ENCODE measurements around the gene PIK3R5. TPM values are rescaled to one million over a fixed set of nuclear protein-coding genes. Genes with fewer than 3 reads are reported as not detected.

The PIK3R5 gene
- total RNA-seq, 2 donors from 2014 or later = 3.2 to 10.4 TPM

GRCh38 chr17:9003355-9004131 lies 38.0 kb upstream of the PIK3R5 start:
- DNase-seq (ENCODE audit: low spot score) = no peak
- TF ChIP-seq POLR2A (IDR thresholded peaks at IDR 0.05) (no peak), CTCF (IDR thresholded peaks at IDR 0.05) (no peak), POLR2AphosphoS5 (IDR thresholded peaks at IDR 0.05) (no peak)
- H3K27ac ChIP-seq = no peak overlapping the region
- 6% methylated on average over 70 of the region's 90 CpGs for WGBS
- H3K4me3 ChIP-seq = peak overlapping the region; percentile 28 to 49
- no peaks in the 10 kb centered on the region for H3K9me3 ChIP-seq
- H3K27me3 ChIP-seq (replicated peaks; ENCODE audit: insufficient read depth) = no peaks in the 10 kb centered on the region
- no peaks in the 10 kb centered on the region for H3K4me1 ChIP-seq (replicated peaks)
- no peaks in the 10 kb centered on the region for H3K36me3 ChIP-seq
- intact Hi-C loops (cut with DNase I) = no loop called here

DNA sequence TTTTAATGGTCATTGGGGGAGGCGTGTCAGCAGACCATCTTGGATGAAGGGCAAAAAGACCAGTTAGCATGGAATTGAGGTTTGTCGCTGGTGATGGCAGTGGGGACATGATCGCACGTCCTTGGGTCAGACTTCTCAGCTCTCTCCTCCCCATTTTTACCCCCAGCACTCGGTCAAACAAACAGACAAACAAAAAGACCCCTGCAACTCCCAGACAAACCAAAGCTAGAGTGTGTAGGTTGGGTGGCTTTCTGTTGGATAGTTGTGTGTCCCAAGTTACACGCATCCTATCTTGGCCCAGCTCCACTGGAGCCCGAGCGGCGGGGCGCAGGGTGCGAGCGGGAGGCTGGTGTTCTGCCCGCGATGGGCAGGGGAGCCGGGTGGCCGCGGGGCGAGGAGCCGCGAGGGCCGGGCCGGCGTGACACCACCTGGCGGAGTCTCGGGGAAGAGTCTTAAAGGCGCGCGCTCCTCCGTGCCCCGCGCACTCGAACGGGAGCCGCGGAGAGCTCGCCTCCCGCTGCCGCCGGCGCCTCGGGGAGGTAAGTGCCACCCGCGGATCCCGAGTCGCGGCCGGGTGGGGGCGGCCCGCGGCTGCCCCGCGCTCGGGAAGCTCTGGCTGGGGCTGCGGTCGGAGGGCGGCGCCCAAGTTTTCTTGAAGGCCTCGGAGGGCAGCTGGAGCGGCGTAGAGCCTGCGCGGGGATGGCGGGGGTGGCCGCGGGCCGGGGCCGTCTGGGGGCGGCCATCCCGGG lies 37.3 kb upstream of the PIK3R5 start:
- 4% methylated on average over 31 of the region's 69 CpGs for whole genome bisulfite sequencing
- Histone ChIP-seq H3K4me3 (peak overlapping the region; percentile 28 to 49), H3K27ac (no peak overlapping the region), H3K4me1 (replicated peaks) (no peaks in the 10 kb centered on the region), H3K9me3 (no peaks in the 10 kb centered on the region), H3K36me3 (no peaks in the 10 kb centered on the region), H3K27me3 (replicated peaks; ENCODE audit: insufficient read depth) (no peaks in the 10 kb centered on the region)
- intact Hi-C loops (cut with DNase I) = no loop called here
- DNase-seq (ENCODE audit: low spot score) = peak; percentile 21
- TF ChIP-seq CTCF (IDR thresholded peaks at IDR 0.05) (peak in 2 of 4 experiments; percentile 32 to 45), POLR2A (IDR thresholded peaks at IDR 0.05) (peak; percentile 15), POLR2AphosphoS5 (IDR thresholded peaks at IDR 0.05) (no peak)

- intact Hi-C loops (cut with DNase I) = no loop called here
- Histone ChIP-seq H3K9me3 (no peaks in the 10 kb centered on the region), H3K4me1 (replicated peaks) (no peaks in the 10 kb centered on the region), H3K36me3 (no peaks in the 10 kb centered on the region), H3K27me3 (replicated peaks; ENCODE audit: insufficient read depth) (no peaks in the 10 kb centered on the region), H3K4me3 (no peak overlapping the region), H3K27ac (no peak overlapping the region)
- DNase-seq (ENCODE audit: low spot score) = no peak
- TF ChIP-seq POLR2AphosphoS5 (IDR thresholded peaks at IDR 0.05) (no peak), POLR2A (IDR thresholded peaks at IDR 0.05) (no peak), CTCF (IDR thresholded peaks at IDR 0.05) (no peak)
- 26% methylated on average over 15 of the region's 15 CpGs for WGBS
Observed at GRCh38 chr17:9002227-9002605, 36.7 kb upstream of the PIK3R5 start.

DNA sequence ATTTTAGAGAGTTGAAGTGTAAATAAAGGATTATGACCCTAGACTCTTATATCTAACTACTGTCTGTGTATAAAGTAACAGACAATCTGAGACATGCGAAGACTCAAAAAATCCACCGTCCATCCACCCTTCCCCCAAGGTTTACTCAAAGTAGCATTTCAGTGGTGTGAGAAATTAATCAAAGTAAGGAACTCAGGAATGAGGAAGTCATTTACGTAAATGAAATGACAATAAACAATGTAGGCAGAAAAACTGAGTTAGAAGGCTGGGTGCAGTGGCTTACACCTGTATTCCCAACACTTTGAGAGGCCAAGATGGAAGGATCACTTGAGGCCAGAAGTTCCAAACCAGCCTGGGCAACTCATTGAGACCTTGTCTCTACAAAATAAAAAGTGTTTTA lies 36.1 kb upstream of the PIK3R5 start:
- H3K4me1 ChIP-seq (replicated peaks) = no peaks in the 10 kb centered on the region
- H3K4me3 ChIP-seq = no peak overlapping the region
- 91% methylated on average over 3 of the region's 3 CpGs for WGBS
- no peaks in the 10 kb centered on the region for H3K9me3 ChIP-seq
- H3K27ac ChIP-seq = no peak overlapping the region
- TF ChIP-seq POLR2AphosphoS5 (IDR thresholded peaks at IDR 0.05) = no peak
- TF ChIP-seq POLR2A (IDR thresholded peaks at IDR 0.05) = no peak
- TF ChIP-seq CTCF (IDR thresholded peaks at IDR 0.05) = no peak
- no peak for DNase-seq (ENCODE audit: low spot score)
- H3K27me3 ChIP-seq (replicated peaks; ENCODE audit: insufficient read depth) = no peaks in the 10 kb centered on the region
- H3K36me3 ChIP-seq = no peaks in the 10 kb centered on the region
- intact Hi-C loops (cut with DNase I) = no loop called here

All from prostate gland (tissue), 2 donors.